Measurements from ENCODE around the gene ILKAP. TPM values are rescaled to one million over a fixed set of nuclear protein-coding genes. Genes with fewer than 3 reads are reported as not detected.

ILKAP gene
- polyA plus RNA-seq, 1 donor from 2014 or later: 78.5 TPM

DNA sequence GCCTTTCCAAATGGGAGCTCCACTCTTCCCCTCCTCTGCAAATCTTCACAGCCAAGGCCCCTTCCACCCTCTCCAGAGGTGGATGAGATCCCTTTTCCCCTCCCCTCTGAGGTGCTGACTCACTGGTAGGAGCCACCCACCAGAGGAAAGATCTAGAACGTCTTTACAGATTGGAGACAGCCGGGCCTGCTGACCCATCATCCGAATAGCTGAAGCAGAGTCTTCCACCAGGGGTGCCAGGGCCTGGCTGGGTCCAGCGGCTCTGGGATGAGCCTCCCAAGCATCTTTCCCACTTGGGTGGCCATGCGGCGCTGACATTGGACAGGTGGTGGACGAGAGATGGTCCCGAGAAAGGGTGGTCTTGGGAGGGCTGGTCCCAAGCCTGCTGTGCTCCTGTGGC is 35.7 kb downstream of the ILKAP start:
- Histone ChIP-seq H3K9ac (ENCODE audit: low read length) (no peak overlapping the region), H3K79me2 (replicated peaks; ENCODE audit: insufficient read depth, low read length) (no peaks in the 10 kb centered on the region), H3K9me3 (ENCODE audit: low read length) (no peaks in the 10 kb centered on the region), H3K4me3 (ENCODE audit: low read length) (no peak overlapping the region), H4K20me1 (ENCODE audit: insufficient read depth) (no peaks in the 10 kb centered on the region), H3F3A (ENCODE audit: insufficient read depth, low read length, poor library complexity, severe bottlenecking) (no peaks in the 10 kb centered on the region), H2AFZ (ENCODE audit: low read depth, low read length) (no peak overlapping the region), H3K27me3 (ENCODE audit: insufficient read depth, low read depth, low read length) (peaks cover 20% of the 10 kb centered on the region), H3K36me3 (ENCODE audit: insufficient read depth, low read length) (no peaks in the 10 kb centered on the region), H3K9me2 (ENCODE audit: insufficient read depth, low read length) (no peaks in the 10 kb centered on the region), H3K27ac (ENCODE audit: low read length) (no peak overlapping the region), H3K4me2 (ENCODE audit: low read length) (no peak overlapping the region)
- TF ChIP-seq, protein P1, sequence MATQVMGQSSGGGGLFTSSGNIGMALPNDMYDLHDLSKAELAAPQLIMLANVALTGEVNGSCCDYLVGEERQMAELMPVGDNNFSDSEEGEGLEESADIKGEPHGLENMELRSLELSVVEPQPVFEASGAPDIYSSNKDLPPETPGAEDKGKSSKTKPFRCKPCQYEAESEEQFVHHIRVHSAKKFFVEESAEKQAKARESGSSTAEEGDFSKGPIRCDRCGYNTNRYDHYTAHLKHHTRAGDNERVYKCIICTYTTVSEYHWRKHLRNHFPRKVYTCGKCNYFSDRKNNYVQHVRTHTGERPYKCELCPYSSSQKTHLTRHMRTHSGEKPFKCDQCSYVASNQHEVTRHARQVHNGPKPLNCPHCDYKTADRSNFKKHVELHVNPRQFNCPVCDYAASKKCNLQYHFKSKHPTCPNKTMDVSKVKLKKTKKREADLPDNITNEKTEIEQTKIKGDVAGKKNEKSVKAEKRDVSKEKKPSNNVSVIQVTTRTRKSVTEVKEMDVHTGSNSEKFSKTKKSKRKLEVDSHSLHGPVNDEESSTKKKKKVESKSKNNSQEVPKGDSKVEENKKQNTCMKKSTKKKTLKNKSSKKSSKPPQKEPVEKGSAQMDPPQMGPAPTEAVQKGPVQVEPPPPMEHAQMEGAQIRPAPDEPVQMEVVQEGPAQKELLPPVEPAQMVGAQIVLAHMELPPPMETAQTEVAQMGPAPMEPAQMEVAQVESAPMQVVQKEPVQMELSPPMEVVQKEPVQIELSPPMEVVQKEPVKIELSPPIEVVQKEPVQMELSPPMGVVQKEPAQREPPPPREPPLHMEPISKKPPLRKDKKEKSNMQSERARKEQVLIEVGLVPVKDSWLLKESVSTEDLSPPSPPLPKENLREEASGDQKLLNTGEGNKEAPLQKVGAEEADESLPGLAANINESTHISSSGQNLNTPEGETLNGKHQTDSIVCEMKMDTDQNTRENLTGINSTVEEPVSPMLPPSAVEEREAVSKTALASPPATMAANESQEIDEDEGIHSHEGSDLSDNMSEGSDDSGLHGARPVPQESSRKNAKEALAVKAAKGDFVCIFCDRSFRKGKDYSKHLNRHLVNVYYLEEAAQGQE (IDR thresholded peaks at IDR 0.05; ENCODE audit: borderline replicate concordance): no peak
- TF ChIP-seq TAF1 (IDR thresholded peaks at IDR 0.05; ENCODE audit: low read depth): no peak
- TF ChIP-seq EP300 (conservative IDR thresholded peaks at IDR 0.05; ENCODE audit: poor library complexity, severe bottlenecking): no peak
- no peak for TF ChIP-seq CTCF (IDR thresholded peaks at IDR 0.05; ENCODE audit: poor library complexity, severe bottlenecking)
- TF ChIP-seq RAD21 (conservative IDR thresholded peaks at IDR 0.05): no peak
- no peak for TF ChIP-seq POLR2AphosphoS5 (IDR thresholded peaks at IDR 0.05)
- no peak for TF ChIP-seq MXI1 (conservative IDR thresholded peaks at IDR 0.05; ENCODE audit: poor library complexity, severe bottlenecking)
- TF ChIP-seq SMC3 (conservative IDR thresholded peaks at IDR 0.05; ENCODE audit: poor library complexity): no peak
- no peak for TF ChIP-seq EZH2 (IDR thresholded peaks at IDR 0.05; ENCODE audit: borderline replicate concordance, insufficient read depth, low read length, poor library complexity, severe bottlenecking)

- Histone ChIP-seq H3K79me2 (replicated peaks; ENCODE audit: insufficient read depth, low read length) (no peaks in the 10 kb centered on the region), H3K4me3 (ENCODE audit: low read length) (no peak overlapping the region), H3K9me2 (ENCODE audit: insufficient read depth, low read length) (no peaks in the 10 kb centered on the region), H3K27me3 (ENCODE audit: insufficient read depth, low read depth, low read length) (peaks cover 24% of the 10 kb centered on the region), H4K20me1 (ENCODE audit: insufficient read depth) (no peaks in the 10 kb centered on the region), H3K4me2 (ENCODE audit: low read length) (no peak overlapping the region), H2AFZ (ENCODE audit: low read depth, low read length) (no peak overlapping the region), H3F3A (ENCODE audit: insufficient read depth, low read length, poor library complexity, severe bottlenecking) (no peaks in the 10 kb centered on the region), H3K27ac (ENCODE audit: low read length) (no peak overlapping the region), H3K9me3 (ENCODE audit: low read length) (no peaks in the 10 kb centered on the region), H3K9ac (ENCODE audit: low read length) (no peak overlapping the region), H3K36me3 (ENCODE audit: insufficient read depth, low read length) (no peaks in the 10 kb centered on the region)
- no peak for TF ChIP-seq EZH2 (IDR thresholded peaks at IDR 0.05; ENCODE audit: borderline replicate concordance, insufficient read depth, low read length, poor library complexity, severe bottlenecking)
- TF ChIP-seq POLR2AphosphoS5 (IDR thresholded peaks at IDR 0.05): no peak
- no peak for TF ChIP-seq SMC3 (conservative IDR thresholded peaks at IDR 0.05; ENCODE audit: poor library complexity)
- no peak for TF ChIP-seq EP300 (conservative IDR thresholded peaks at IDR 0.05; ENCODE audit: poor library complexity, severe bottlenecking)
- no peak for TF ChIP-seq CTCF (IDR thresholded peaks at IDR 0.05; ENCODE audit: poor library complexity, severe bottlenecking)
- TF ChIP-seq TAF1 (IDR thresholded peaks at IDR 0.05; ENCODE audit: low read depth): no peak
- TF ChIP-seq, protein P1 (IDR thresholded peaks at IDR 0.05; ENCODE audit: borderline replicate concordance): no peak
- no peak for TF ChIP-seq RAD21 (conservative IDR thresholded peaks at IDR 0.05)
- TF ChIP-seq MXI1 (conservative IDR thresholded peaks at IDR 0.05; ENCODE audit: poor library complexity, severe bottlenecking): no peak
Observed at GRCh38 chr2:238167344-238167715, 36.2 kb downstream of the ILKAP start.
